Fibroblast of lung (primary cell): Measurements from ENCODE around the gene ZNF514. TPM values are rescaled to one million over a fixed set of nuclear protein-coding genes. Genes with fewer than 3 reads are reported as not detected.
"Not testable (repeated sequence)": the region's sequence is repeated elsewhere in the genome, so short reads cannot be mapped to it uniquely, and the experiment has no call there.

ENCODE experiments used
- DNase-seq, 2 donors: peaks; one replicate each; pipeline versions ENCODE4 v3.0.0 to v3.0.0-alpha.2; 2010; ENCODE audit warnings: low read depth in 2 of 2
- H2AFZ ChIP-seq: 2 replicates; pipeline ENCODE4 v1.5.1; 2012; ENCODE audit warnings: low read length, control low read depth, inconsistent platforms
- H3K27ac ChIP-seq: 2 replicates; pipeline ENCODE4 v1.5.1; 2011; ENCODE audit warnings: low read length, control low read depth; ENCODE audit not compliant: insufficient read depth
- H3K27me3 ChIP-seq: 2 replicates; pipeline ENCODE4 v1.5.1; 2011; ENCODE audit warnings: mild to moderate bottlenecking, low read length; ENCODE audit not compliant: control insufficient read depth, insufficient read depth
- H3K36me3 ChIP-seq: 2 replicates; pipeline ENCODE4 v1.5.1; 2011; ENCODE audit warnings: low read length; ENCODE audit not compliant: control insufficient read depth, insufficient read depth
- H3K4me1 ChIP-seq: 2 replicates; pipeline ENCODE4 v1.5.1; 2011; ENCODE audit warnings: low read length; ENCODE audit not compliant: control insufficient read depth, insufficient read depth; ENCODE audit errors: extremely low read depth
- H3K4me2 ChIP-seq: 2 replicates; pipeline ENCODE4 v1.5.1; 2011; ENCODE audit warnings: low read length, control low read depth; ENCODE audit not compliant: insufficient read depth; ENCODE audit errors: extremely low read depth
- H3K4me3 ChIP-seq, 4 experiments: fragments of 200-600 bp in 1 of 4; sonication (generic) in 1 of 4; replicated peaks in 1 of 4; 2 replicates each; pipeline ENCODE4 v1.5.1; 2011 to 2016; ENCODE audit warnings: low read length in 4 of 4, low read depth in 3 of 4, mild to moderate bottlenecking in 3 of 4, control low read depth in 2 of 4, inconsistent platforms in 1 of 4, mixed read lengths in 1 of 4; ENCODE audit not compliant: insufficient read depth in 1 of 4; ENCODE audit errors: control extremely low read depth in 1 of 4
- H3K79me2 ChIP-seq: 2 replicates; pipeline ENCODE4 v1.5.1; 2012; ENCODE audit warnings: mild to moderate bottlenecking, low read length, inconsistent platforms; ENCODE audit not compliant: control insufficient read depth, insufficient read depth
- H3K9ac ChIP-seq: 2 replicates; pipeline ENCODE4 v1.5.1; 2011; ENCODE audit warnings: mild to moderate bottlenecking, low read length, control low read depth; ENCODE audit not compliant: insufficient read depth
- H3K9me3 ChIP-seq: 2 replicates; pipeline ENCODE4 v1.5.1; 2012; ENCODE audit warnings: low read depth, low read length; ENCODE audit not compliant: control insufficient read depth, insufficient read depth
- H4K20me1 ChIP-seq: 2 replicates; pipeline ENCODE4 v1.5.1; 2011; ENCODE audit warnings: low read length; ENCODE audit not compliant: control insufficient read depth, insufficient read depth; ENCODE audit errors: extremely low read depth
- EZH2 ChIP-seq: IDR thresholded peaks from 2 replicates; pipeline ENCODE4 v1.5.1; 2012; ENCODE audit warnings: low read length, control low read depth, mild to moderate bottlenecking; ENCODE audit errors: missing control alignments
- polyA plus RNA-seq, 2 donors: library from polyadenylated mRNA; depleted of rRNA in 1 of 2; stranded (reverse) in 1 of 2; unstranded in 1 of 2; fragments of >200 nt; gene quantifications; 2 replicates each; pipeline ENCODE4 v1.2.1, GENCODE V29; 2011 to 2012; ENCODE audit warnings: missing spikeins in 1 of 2
- total RNA-seq: library from RNA; depleted of rRNA; stranded (reverse); fragments of >200 nt; gene quantifications from 2 replicates; pipeline ENCODE4 v1.2.1, GENCODE V29; 2014
- TF ChIP-seq, protein P1 (sequence below), 2 donors: IDR thresholded peaks in 1 of 2; conservative IDR thresholded peaks in 1 of 2; 1 replicate in 1 of 2; 2 replicates in 1 of 2; pipeline ENCODE4 v1.5.1; 2011 to 2012; ENCODE audit warnings: low read length in 2 of 2, control low read depth in 1 of 2, inconsistent platforms in 1 of 2, low read depth in 1 of 2, mild to moderate bottlenecking in 1 of 2

The ZNF514 gene
- total and polyA plus RNA-seq, 2 donors (not counting 1 experiment from before 2014, with no cell fraction given) = 6.5 to 14.2 TPM

DNA sequence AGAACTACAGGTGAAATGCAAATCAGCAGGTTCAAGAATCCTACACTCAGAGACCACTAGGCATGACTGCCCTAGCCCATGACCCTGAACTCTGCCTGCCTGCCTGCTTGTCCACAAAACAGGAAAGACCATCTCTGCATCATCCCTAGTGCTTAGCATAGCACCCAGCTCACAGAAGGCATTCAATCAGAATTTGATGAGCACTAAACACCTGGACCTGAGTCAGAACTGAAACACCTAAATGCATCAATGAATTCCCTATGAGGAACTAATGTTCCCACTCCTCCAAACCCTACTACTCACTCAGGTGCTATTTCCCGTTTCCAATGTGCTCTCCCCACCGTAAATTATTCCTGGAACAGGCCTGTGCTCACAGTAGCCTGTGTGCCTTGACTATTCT, 59.7 kb downstream of the ZNF514 start:
- Histone ChIP-seq H3K4me3 (no peak overlapping the region), H3K36me3 (peaks cover 11% of the 10 kb centered on the region), H3K27ac (no peak overlapping the region), H3K4me2 (no peak overlapping the region), H3K27me3 (no peaks in the 10 kb centered on the region), H3K9ac (no peak overlapping the region), H3K4me1 (no peaks in the 10 kb centered on the region), H3K9me3 (no peaks in the 10 kb centered on the region), H4K20me1 (no peaks in the 10 kb centered on the region), H3K79me2 (no peaks in the 10 kb centered on the region), H2AFZ (no peak overlapping the region)
- DNase-seq = no peak
- TF ChIP-seq EZH2 = no peak
- TF ChIP-seq, protein P1, sequence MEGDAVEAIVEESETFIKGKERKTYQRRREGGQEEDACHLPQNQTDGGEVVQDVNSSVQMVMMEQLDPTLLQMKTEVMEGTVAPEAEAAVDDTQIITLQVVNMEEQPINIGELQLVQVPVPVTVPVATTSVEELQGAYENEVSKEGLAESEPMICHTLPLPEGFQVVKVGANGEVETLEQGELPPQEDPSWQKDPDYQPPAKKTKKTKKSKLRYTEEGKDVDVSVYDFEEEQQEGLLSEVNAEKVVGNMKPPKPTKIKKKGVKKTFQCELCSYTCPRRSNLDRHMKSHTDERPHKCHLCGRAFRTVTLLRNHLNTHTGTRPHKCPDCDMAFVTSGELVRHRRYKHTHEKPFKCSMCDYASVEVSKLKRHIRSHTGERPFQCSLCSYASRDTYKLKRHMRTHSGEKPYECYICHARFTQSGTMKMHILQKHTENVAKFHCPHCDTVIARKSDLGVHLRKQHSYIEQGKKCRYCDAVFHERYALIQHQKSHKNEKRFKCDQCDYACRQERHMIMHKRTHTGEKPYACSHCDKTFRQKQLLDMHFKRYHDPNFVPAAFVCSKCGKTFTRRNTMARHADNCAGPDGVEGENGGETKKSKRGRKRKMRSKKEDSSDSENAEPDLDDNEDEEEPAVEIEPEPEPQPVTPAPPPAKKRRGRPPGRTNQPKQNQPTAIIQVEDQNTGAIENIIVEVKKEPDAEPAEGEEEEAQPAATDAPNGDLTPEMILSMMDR (conservative IDR thresholded peaks at IDR 0.05 in 1 of 2, IDR thresholded peaks at IDR 0.05 in 1 of 2; ENCODE audit: low read depth in 1 of 2, low read length in 2 of 2) = no peak

DNA sequence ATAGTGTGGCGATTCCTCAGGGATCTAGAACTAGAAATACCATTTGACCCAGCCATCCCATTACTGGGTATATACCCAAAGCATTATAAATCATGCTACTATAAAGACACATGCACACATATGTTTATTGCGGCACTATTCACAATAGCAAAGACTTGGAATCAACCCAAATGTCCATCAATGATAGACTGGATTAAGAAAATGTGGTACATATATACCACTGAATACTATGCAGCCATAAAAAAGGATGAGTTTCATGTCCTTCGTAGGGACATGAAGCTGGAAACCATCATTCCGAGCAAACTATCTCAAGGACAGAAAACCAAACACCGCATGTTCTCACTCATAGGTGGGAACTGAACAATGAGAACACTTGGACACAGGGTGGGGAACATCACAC, 61.4 kb downstream of the ZNF514 start:
- H3K27me3 ChIP-seq, H3K79me2 ChIP-seq, H3K9ac ChIP-seq, H3K4me3 ChIP-seq, H3K9me3 ChIP-seq, H3K4me1 ChIP-seq, H3K4me2 ChIP-seq, DNase-seq, H2AFZ ChIP-seq, H3K36me3 ChIP-seq, H4K20me1 ChIP-seq, H3K27ac ChIP-seq: not testable (repeated sequence)

Other genes with a start within 250 kb of the ZNF514 start
- under 0.01 TPM in 1 of 2 replicates, not detected in the other for gene MAL, start 134.1 kb downstream of the ZNF514 start, total RNA-seq
- gene MAL, start 134.1 kb downstream of the ZNF514 start, polyA plus RNA-seq = not detected in 2 replicates
- gene MRPS5, start 38.0 kb downstream of the ZNF514 start, total RNA-seq = 50.8 and 61.1 TPM in 2 replicates
- gene MRPS5, start 38.0 kb downstream of the ZNF514 start, polyA plus RNA-seq = 46.2 and 52.7 TPM in 2 replicates
- gene ZNF2, start 6.0 kb upstream of the ZNF514 start, total RNA-seq = 11.7 and 11.8 TPM in 2 replicates
- 4.4 and 5.0 TPM in 2 replicates for gene ZNF2, start 6.0 kb upstream of the ZNF514 start, polyA plus RNA-seq
- 6.2 and 7.3 TPM in 2 replicates for gene ZNF892, start 47.7 kb upstream of the ZNF514 start, total RNA-seq
- 1.1 and 1.4 TPM in 2 replicates for gene ZNF892, start 47.7 kb upstream of the ZNF514 start, polyA plus RNA-seq
- 0.26 and 0.33 TPM in 2 replicates for gene PROM2, start 114.6 kb upstream of the ZNF514 start, total RNA-seq
- 0.05 and 0.09 TPM in 2 replicates for gene PROM2, start 114.6 kb upstream of the ZNF514 start, polyA plus RNA-seq
- 1.5 and 1.7 TPM in 2 replicates for gene KCNIP3, start 137.5 kb upstream of the ZNF514 start, total RNA-seq
- 0.32 and 0.81 TPM in 2 replicates for gene KCNIP3, start 137.5 kb upstream of the ZNF514 start, polyA plus RNA-seq
- gene FAHD2A, start 242.9 kb upstream of the ZNF514 start, total RNA-seq = 25.9 and 32.5 TPM in 2 replicates
- gene FAHD2A, start 242.9 kb upstream of the ZNF514 start, polyA plus RNA-seq = 22.1 and 25.7 TPM in 2 replicates